GF-D8 (cell line): ENCODE results near the gene USP48.

Experiments used
- DNase-seq: peaks from one replicate; lab custom pipeline; 2025; lab: John Stamatoyannopoulos, UW

The USP48 gene

DNA sequence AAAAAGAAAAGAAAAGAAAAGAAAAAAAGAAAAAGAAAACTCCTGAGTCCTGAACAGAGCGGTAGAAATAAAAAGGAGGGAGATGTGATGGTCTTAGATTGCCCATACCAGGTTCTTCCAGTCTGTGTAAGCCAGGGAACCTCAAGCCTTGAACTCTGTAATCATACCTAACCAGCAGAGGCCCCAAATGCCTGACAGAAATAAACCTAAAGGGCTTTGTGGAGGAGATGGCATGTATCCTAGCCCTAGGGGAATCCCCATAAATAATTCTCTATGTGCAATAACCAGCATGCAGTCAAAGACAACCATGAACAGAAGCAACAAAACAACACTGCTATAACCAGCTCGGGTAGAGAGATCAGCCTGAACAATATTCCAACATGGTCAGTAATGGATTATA is 40.4 kb downstream of the USP48 start:
- DNase-seq: no peak

DNA sequence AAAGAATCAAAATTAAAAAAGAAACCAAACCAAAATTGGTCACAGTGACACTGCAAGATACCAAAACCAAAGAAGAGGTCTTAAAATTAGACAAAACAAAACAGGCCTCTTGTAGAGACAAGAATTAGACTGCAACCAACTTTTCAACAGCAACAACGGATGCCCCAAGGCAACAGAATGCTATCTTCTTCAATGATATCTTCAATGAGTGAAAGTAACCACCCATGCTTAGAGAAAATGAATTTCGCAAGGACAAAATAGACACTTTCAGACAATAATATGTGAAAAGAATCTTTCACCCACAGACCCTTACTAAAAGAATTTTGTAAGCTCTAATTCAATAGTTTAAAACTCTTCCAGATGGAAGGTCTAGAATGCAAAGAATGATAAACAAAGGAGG is 41.7 kb downstream of the USP48 start:
- no peak for DNase-seq

GRCh38 chr1:21736876-21737275 is 46.1 kb downstream of the USP48 start:
- no peak for DNase-seq

- DNase-seq: no peak
Observed at GRCh38 chr1:21736011-21736410, 46.9 kb downstream of the USP48 start.

GRCh38 chr1:21734526-21734925 is 48.4 kb downstream of the USP48 start:
- no peak for DNase-seq

GRCh38 chr1:21732664-21733063 is 50.3 kb downstream of the USP48 start:
- no peak for DNase-seq

- DNase-seq: no peak
Observed at GRCh38 chr1:21725748-21726392, 57.1 kb downstream of the USP48 start.

DNA sequence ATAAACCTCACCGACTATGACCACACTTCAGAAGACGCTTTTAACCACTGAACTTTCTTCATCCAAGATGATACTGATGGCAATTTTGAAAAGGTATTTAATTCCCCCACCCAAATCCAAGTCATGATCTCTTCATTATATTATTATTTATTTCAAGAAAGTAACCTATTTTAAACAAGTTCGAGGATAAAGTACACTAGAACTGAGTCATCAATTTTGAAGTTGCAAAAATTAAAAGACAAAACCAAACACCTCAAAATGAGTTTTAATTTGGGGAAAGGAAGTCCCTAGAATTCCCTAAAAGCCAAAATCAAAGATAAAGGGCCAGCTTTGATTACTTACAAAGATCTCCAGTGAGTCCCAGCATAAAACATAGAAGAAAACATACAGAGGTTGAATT is 58.4 kb downstream of the USP48 start:
- no peak for DNase-seq

GRCh38 chr1:21724098-21724497 is 58.9 kb downstream of the USP48 start:
- DNase-seq: no peak

DNA sequence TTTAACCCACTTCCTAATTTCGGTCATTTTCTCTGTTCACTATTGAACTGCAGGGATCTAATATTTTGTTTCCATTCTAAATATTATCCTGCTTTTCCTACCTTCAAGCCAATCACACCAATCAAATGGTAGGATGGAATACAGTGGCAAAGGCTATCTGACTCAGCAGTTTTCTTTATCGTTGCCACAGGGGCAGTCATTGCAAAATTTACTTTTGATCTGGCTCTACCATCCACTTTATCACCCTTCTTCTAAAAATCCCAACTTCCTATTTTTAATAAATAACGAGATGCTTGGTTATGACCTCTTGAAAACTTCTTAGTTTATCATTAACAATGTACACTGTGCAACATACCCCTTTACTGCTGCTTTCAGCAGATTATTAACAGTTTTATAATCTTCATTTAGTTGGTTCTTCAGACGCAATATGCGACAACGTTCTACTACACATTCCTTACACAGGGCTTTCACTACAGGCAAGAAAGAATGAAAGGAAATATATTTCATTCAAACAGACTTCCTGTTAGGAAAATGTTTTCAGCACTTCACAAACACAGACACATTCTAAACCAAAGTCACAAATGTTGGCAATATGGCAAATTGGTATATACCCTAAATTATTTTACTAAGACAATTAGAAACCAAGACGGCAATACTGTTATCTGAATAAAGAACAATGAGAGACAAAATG is 61.5 kb downstream of the USP48 start:
- no peak for DNase-seq

DNA sequence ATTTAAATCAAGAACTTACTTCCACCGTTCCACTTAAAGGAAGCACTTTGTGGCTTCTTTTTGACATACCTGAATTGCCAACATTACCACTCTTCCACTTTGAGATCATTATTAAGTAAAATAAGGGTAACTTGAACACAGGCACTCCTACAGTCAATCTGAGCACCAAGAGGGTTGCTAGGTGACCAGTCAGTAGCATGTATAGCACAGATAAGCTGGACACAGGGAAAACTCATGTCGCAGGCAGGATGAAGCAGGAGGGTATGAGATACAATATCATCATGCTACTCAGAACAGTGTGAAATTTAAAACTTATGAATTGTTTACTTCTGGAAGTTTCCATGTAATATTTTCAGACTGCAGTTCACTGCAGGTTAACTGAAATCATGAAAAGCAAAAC is 66.8 kb downstream of the USP48 start:
- DNase-seq: no peak

DNA sequence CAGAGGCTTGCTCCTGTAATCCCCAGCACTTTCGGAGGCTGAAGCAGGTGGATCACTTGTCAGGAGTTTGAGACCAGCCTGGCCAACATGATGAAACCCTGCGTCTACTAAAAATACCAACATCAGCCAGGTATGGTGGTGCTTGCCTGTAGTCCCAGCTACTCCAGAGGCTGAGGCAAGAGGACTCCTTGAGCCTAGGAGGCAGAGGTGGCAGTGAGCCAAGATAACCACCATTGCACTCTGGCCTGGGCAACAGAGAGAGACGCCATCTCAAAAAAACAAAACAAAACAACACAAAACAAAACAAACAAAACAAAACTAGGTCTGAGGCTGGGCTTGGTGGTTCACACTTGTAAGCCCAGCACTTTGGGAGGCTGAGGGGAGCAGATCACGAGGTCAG is 75.1 kb downstream of the USP48 start:
- DNase-seq: no peak

GRCh38 chr1:21707086-21707840 is 75.7 kb downstream of the USP48 start:
- DNase-seq: no peak

GRCh38 chr1:21706151-21706835 is 76.7 kb downstream of the USP48 start:
- peak; percentile 91 for DNase-seq

- no peak for DNase-seq
Observed at GRCh38 chr1:21705303-21705980, 77.5 kb downstream of the USP48 start.

GRCh38 chr1:21704145-21704544 is 78.8 kb downstream of the USP48 start:
- no peak for DNase-seq

DNA sequence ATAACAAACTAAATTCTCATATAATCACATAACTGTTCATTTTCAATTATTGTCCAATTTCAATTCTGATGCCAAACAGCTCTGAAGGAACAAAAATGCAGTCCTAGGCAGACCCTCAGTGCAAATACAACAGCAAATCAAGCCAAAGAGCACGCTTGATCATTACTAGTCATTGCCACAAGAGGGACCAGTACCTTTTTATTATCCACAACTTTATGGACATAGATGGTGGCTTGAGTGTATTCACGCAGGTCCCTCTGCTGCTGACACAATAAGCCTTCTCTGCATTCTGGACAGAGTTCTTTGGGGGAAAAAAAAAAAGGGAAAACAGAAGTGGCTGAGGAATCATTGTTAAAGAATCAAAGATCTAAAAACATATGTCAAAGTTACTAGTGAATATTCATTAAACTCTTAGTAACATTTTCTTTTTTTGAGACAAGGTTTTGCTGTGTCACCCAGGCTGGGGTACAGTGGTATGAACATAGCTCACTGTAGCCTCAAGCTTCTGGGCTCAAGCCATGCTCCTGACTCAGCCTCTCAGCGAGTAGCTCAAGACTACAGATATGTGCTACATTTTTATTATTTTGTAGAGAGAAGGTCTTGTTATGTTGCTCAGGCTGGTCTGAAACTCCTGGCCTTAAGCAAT is 79.5 kb downstream of the USP48 start:
- DNase-seq: peak; percentile 8

- no peak for DNase-seq
Observed at GRCh38 chr1:21702780-21703179, 80.2 kb downstream of the USP48 start.

DNA sequence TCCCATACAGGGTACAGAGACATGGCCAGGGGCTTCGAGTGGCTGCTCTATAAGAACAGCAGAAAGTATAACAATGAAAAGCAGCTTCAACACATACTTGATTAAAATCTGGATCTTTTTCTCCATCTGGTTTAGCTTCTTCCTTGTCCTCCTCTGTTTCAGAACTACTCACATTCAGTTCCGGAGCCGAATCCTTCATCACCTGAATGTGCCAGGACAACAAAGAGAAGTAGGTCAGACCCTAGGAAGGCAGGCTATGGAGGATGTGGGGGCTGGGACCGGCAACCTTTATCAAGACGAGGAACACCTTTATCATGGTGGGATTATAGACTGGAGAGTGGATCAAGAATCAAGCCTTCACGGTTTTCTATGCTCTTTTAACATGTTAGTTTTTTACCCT is 81.5 kb downstream of the USP48 start:
- DNase-seq: no peak

DNA sequence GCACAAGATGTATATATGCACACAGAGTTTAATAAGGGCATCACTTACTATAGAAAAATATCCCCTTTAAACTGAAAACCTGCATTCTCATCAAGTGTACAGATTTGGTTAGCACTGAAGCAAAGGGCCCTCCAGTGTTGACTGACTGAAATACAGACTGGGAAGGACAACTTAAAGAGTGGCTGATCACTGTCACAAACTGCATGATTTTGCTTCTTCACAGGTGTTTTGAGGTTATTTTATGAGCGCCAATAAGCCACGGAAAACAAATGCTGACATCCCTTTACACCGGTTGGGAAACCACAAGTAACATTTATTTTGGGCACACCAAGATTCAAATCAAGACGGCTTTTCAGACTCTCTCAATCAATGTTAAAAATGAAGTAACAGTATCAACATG is 82.9 kb downstream of the USP48 start:
- DNase-seq: no peak

- DNase-seq: no peak
Observed at GRCh38 chr1:21696931-21697330, 86.0 kb downstream of the USP48 start.

GRCh38 chr1:21693732-21694131 is 89.2 kb downstream of the USP48 start:
- no peak for DNase-seq
